Adrenal gland (tissue), 12 donors: ENCODE results near the gene NR1I3. TPM values are rescaled to one million over a fixed set of nuclear protein-coding genes. Genes with fewer than 3 reads are reported as not detected.
A peak's percentile ranks its signal among the peaks of the same experiment; 100 is the strongest.

ENCODE experiments used
- DNase-seq, 7 donors: peaks; one replicate each; pipeline ENCODE4 v3.0.0-alpha.2; 2019 to 2020
- H3K27ac ChIP-seq, 5 donors: fragments of 200-600 bp; sonication (generic) in 4 of 5; 1 replicate in 3 of 5; 2 replicates in 2 of 5; pipeline versions ENCODE4 v1.5.1 to v1.8.0; 2016 to 2020; ENCODE audit warnings: mild to moderate bottlenecking in 1 of 5
- H3K27me3 ChIP-seq: fragments of 200-600 bp; 2 replicates; pipeline ENCODE4 v1.8.0; 2021
- H3K36me3 ChIP-seq, 2 donors: fragments of 200-600 bp; replicated peaks in 1 of 2; 1 replicate in 1 of 2; 2 replicates in 1 of 2; pipeline versions ENCODE4 v1.5.1 to v1.8.0; 2018 to 2022
- H3K4me1 ChIP-seq, 2 donors: fragments of 200-600 bp; replicated peaks in 1 of 2; 1 replicate in 1 of 2; 2 replicates in 1 of 2; pipeline versions ENCODE4 v1.5.1 to v1.8.0; 2018 to 2021
- H3K4me3 ChIP-seq, 4 donors: fragments of 200-600 bp; sonication (generic) in 3 of 4; one replicate each; pipeline ENCODE4 v1.5.1; 2016 to 2018
- H3K9me3 ChIP-seq, 3 donors: fragments of 200-600 bp; sonication (generic) in 1 of 3; replicated peaks in 1 of 3; 1 replicate in 2 of 3; 2 replicates in 1 of 3; pipeline versions ENCODE4 v1.5.1 to v1.8.0; 2016 to 2021
- CTCF ChIP-seq, 6 experiments: fragments of 450-650 bp in 4 of 6; fragments of 200-600 bp in 2 of 6; sonication (generic) in 1 of 6; IDR thresholded peaks; 1 replicate in 5 of 6; 2 replicates in 1 of 6; pipeline versions ENCODE4 v1.5.1 to v1.8.0; 2016 to 2021; ENCODE audit warnings: antibody characterized with exemption in 6 of 6, mild to moderate bottlenecking in 2 of 6, moderate library complexity in 1 of 6
- POLR2A ChIP-seq, 2 donors: fragments of 450-650 bp; IDR thresholded peaks; one replicate each; pipeline ENCODE4 v1.6.1; 2017; ENCODE audit warnings: antibody characterized with exemption in 2 of 2, mild to moderate bottlenecking in 2 of 2, moderate library complexity in 1 of 2
- WGBS, 4 donors: extraction: QIAGEN DNeasy Blood & Tissue Kit in 2 of 4; methylation state at CpG; one replicate each; pipeline versions ENCODE4 v1.1.5 to v1.1.7; 2013 to 2017; 5-methylcytosine and 5-hydroxymethylcytosine counted together
- intact Hi-C, 2 donors: fragments of 100-400 bp; cut with DNase I; formaldehyde crosslinking; loops; one replicate each; pipeline versions ENCODE4 v1.14.1 to v1.15.0; 2022 to 2023
- polyA plus RNA-seq, 3 donors: library from polyadenylated mRNA; stranded (reverse); fragments of 200-250 nt in 2 of 3; fragments of 350-450 nt in 1 of 3; fragmentation: Illumina TruSeq in 1 of 3; extraction: RNeasy Lipid Tissue Mini Kit (QIAGEN cat#74804) in 1 of 3; gene quantifications; one replicate each; pipeline ENCODE4 v1.2.3, GENCODE V29; 2013 to 2014
- total RNA-seq, 9 donors: library from RNA; depleted of rRNA in 4 of 9; stranded (reverse); fragments of >200 nt in 4 of 9; fragments of 120-200 nt in 1 of 9; fragmentation: NEBNext Ultra II Directional in 1 of 9; extraction: Animal tissue kit (Norgen Biotek cat#: 25700) in 1 of 9; gene quantifications; one replicate each; pipeline versions ENCODE4 v1.1.0 to v1.2.4, GENCODE V29; 2013 to 2023
- donor health status: healthy with polysubstance abuse.
- donor health status: Bipolar disorder and iron deficiency.
- donor health status: DM: yes; HTN: yes; CAD: no.
- donor health status: DM: no; HTN: no; CAD: no.
- donor health status: DM: no; HTN: no; CAD: no.
- donor health status: DM: yes; HTN: yes; CAD: no.

NR1I3 gene
- total and polyA plus RNA-seq, 12 donors = 0.16 to 0.50 TPM; not detected in 10

- no peak for DNase-seq
Measured at GRCh38 chr1:161188381-161188780, 49.6 kb downstream of the NR1I3 start.

GRCh38 chr1:161187311-161187710 is 50.7 kb downstream of the NR1I3 start:
- TF ChIP-seq CTCF (IDR thresholded peaks at IDR 0.05) = no peak
- TF ChIP-seq POLR2A (IDR thresholded peaks at IDR 0.05) = no peak
- Histone ChIP-seq H3K4me3 (no peak overlapping the region), H3K27me3 (no peaks in the 10 kb centered on the region), H3K4me1 (peaks cover 0 to 12% of the 10 kb centered on the region in 2 donors), H3K36me3 (no peaks in the 10 kb centered on the region), H3K27ac (no peak overlapping the region), H3K9me3 (no peaks in the 10 kb centered on the region)
- 66 to 81% (median 72%) methylated on average over 3 of the region's 3 CpGs for WGBS, 4 donors
- intact Hi-C loops = no loop called here
- no peak for DNase-seq

More at GRCh38 chr1:161188381-161188780, 49.6 kb downstream of the NR1I3 start:
- TF ChIP-seq POLR2A (IDR thresholded peaks at IDR 0.05) (no peak), CTCF (IDR thresholded peaks at IDR 0.05) (no peak)
- Histone ChIP-seq H3K27me3 (no peaks in the 10 kb centered on the region), H3K36me3 (no peaks in the 10 kb centered on the region), H3K4me1 (peaks cover 0 to 20% of the 10 kb centered on the region in 2 donors), H3K4me3 (no peak overlapping the region), H3K27ac (no peak overlapping the region), H3K9me3 (no peaks in the 10 kb centered on the region)
- 65 to 76% (median 71%) methylated on average over 6 of the region's 6 CpGs for WGBS, 4 donors
- intact Hi-C loops = no loop called here

GRCh38 chr1:161185732-161186311 is 52.2 kb downstream of the NR1I3 start:
- H3K9me3 ChIP-seq = no peaks in the 10 kb centered on the region
- intact Hi-C loops = no loop called here
- peaks cover 0 to 12% of the 10 kb centered on the region in 2 donors for H3K4me1 ChIP-seq
- H3K4me3 ChIP-seq = no peak overlapping the region
- H3K27me3 ChIP-seq = no peaks in the 10 kb centered on the region
- WGBS, 4 donors = 32 to 52% (median 45%) methylated on average over 2 of the region's 2 CpGs
- H3K36me3 ChIP-seq = no peaks in the 10 kb centered on the region
- peak overlapping the region in 3 of 5 donors; percentile 19 to 88 (median 84) for H3K27ac ChIP-seq
- no peak for TF ChIP-seq CTCF (IDR thresholded peaks at IDR 0.05)
- TF ChIP-seq POLR2A (IDR thresholded peaks at IDR 0.05) = no peak
- no peak for DNase-seq

- 13 to 25% (median 21%) methylated on average over 3 of the region's 3 CpGs for WGBS, 4 donors
- TF ChIP-seq CTCF (IDR thresholded peaks at IDR 0.05) (no peak), POLR2A (IDR thresholded peaks at IDR 0.05) (no peak)
- H3K27ac ChIP-seq = peak overlapping the region in 3 of 5 donors; percentile 19 to 88 (median 84)
- no peaks in the 10 kb centered on the region for H3K9me3 ChIP-seq
- no peaks in the 10 kb centered on the region for H3K36me3 ChIP-seq
- intact Hi-C loops = no loop called here
- peak; percentile 64 to 93 (median 82) for DNase-seq
- no peak overlapping the region for H3K4me3 ChIP-seq
- H3K4me1 ChIP-seq = peaks cover 0 to 12% of the 10 kb centered on the region in 2 donors
- no peaks in the 10 kb centered on the region for H3K27me3 ChIP-seq
Measured at GRCh38 chr1:161185282-161185682, 52.7 kb downstream of the NR1I3 start.
